H1 (cell line): Measurements from ENCODE around the gene MTAP. TPM values are rescaled to one million over a fixed set of nuclear protein-coding genes. Genes with fewer than 3 reads are reported as not detected.
A peak's percentile ranks its signal among the peaks of the same experiment; 100 is the strongest.

Experiments
- KDM4A ChIP-seq: IDR thresholded peaks from one replicate; pipeline ENCODE4 v1.7.1; 2012; ENCODE audit warnings: low read depth, mild to moderate bottlenecking, moderate library complexity, low read length, inconsistent platforms; ENCODE audit not compliant: severe bottlenecking
- MAX ChIP-seq: IDR thresholded peaks from 2 replicates; pipeline ENCODE4 v1.6.1; 2012; ENCODE audit warnings: inconsistent platforms
- POLR2AphosphoS5 ChIP-seq: IDR thresholded peaks from 2 replicates; pipeline ENCODE4 v1.6.1; 2011; ENCODE audit warnings: low read depth, low read length
- TEAD4 ChIP-seq: IDR thresholded peaks from 2 replicates; pipeline ENCODE4 v1.6.1; 2012; ENCODE audit warnings: low read depth, low read length, inconsistent platforms, mixed read lengths
- polyA plus RNA-seq, 7 experiments: library from polyadenylated mRNA; depleted of rRNA in 3 of 7; stranded (reverse) in 5 of 7; unstranded in 2 of 7; fragments of >200 nt in 5 of 7; fragments of 200-250 nt in 2 of 7; gene quantifications; 1 replicate in 5 of 7; 2 replicates in 1 of 7; 4 replicates in 1 of 7; pipeline versions ENCODE4 v1.2.1 to v1.2.3, GENCODE V29; 2011 to 2013; ENCODE audit warnings: missing spikeins in 2 of 7, mixed read lengths in 2 of 7
- total RNA-seq: library from RNA; stranded (reverse); fragmentation: NEBNext Ultra II Directional; extraction: Animal tissue kit (Norgen Biotek cat#: 25700); gene quantifications from 2 replicates; pipeline ENCODE4 v1.2.1, GENCODE V29; 2021

Gene MTAP
- total and polyA plus RNA-seq, 2 of the 8 experiments (the other 6 are each of a cell fraction or from before 2014, with no cell fraction given) = 16.4 to 100 TPM

- TF ChIP-seq KDM4A (peak; percentile 25), TEAD4 (peak; percentile 84), POLR2AphosphoS5 (peak; percentile 28; the same call in 1 of the 2 replicates), MAX (0 out of 2 replicates have a peak, but pooled peaks have one; percentile 14)
Measured at GRCh38 chr9:21801683-21802417, 586 bp upstream of the MTAP start (continued).
